HG03565 (cell line): ENCODE measurements around the gene F12.

ENCODE experiments used
- ATAC-seq: cut with Tn5 transposase; IDR thresholded peaks from one replicate; pipeline ENCODE4 v1.9.1; 2021; ENCODE audit warnings: mild to moderate bottlenecking, moderate library complexity; ENCODE audit not compliant: unreplicated experiment

The F12 gene

DNA sequence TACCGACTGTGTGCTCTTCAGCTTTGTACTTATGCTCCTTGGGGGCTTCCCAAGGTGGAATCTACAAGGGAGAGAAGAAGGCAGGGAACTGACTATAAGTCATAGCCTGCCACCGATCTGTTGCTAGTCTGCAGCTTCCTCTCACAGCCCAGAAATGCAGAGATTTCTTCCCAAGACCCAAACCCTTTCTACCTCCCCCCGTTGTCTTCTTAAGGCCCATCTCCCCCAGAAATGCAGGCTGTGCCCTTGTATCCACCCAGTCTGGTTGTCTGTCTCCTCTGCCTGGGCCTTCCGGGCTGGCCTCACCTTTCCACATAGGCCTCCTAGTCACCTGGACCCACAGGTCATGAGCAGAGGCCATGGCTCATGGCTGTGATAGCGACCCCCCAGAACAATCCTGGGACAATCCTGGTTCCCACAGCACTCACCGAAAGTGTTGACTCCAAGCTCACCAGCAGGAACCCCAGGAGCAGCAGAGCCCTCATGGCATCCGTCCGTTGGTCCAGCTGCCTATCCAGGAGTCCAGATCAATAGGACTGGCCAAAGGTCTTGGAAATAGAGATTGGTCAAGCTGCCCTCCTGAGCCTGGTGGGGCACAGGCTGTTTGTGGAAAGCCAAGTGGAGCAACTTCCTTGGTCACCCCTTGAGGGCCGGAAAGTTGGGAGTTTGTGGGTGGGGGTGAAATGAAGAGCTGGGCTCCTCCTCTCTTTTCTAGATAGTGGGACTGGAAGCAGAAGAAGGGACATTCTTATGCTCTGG lies at the start of gene F12:
Gene F12, minus strand, starts transcription at position 522 of the 759 bp plus-strand sequence. Its CDS starts 37 bp downstream, at position 485.
- no peak for ATAC-seq

DNA sequence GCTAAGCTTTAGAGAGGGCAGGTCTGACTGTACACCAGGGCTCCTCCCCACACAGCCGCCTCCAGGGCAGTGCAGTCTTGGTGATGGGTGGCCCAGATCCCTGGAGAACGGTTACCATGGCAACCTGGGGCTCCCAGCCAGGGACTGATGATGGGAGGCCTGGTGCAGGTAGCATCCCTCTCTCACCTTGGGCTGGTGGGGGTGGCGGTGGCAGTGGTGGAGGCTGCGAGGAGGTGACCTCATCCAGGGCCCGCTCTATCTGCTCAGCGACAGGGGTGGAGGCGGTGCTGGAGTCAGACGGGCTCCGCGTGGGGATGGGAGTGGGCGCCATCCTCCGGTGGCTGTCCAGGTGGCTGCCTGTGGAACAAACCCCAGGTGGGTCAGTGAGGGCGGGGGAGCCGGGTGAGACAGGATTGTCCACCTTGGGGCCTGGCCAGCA lies 49.6 kb upstream of the F12 start:
- no peak for ATAC-seq

DNA sequence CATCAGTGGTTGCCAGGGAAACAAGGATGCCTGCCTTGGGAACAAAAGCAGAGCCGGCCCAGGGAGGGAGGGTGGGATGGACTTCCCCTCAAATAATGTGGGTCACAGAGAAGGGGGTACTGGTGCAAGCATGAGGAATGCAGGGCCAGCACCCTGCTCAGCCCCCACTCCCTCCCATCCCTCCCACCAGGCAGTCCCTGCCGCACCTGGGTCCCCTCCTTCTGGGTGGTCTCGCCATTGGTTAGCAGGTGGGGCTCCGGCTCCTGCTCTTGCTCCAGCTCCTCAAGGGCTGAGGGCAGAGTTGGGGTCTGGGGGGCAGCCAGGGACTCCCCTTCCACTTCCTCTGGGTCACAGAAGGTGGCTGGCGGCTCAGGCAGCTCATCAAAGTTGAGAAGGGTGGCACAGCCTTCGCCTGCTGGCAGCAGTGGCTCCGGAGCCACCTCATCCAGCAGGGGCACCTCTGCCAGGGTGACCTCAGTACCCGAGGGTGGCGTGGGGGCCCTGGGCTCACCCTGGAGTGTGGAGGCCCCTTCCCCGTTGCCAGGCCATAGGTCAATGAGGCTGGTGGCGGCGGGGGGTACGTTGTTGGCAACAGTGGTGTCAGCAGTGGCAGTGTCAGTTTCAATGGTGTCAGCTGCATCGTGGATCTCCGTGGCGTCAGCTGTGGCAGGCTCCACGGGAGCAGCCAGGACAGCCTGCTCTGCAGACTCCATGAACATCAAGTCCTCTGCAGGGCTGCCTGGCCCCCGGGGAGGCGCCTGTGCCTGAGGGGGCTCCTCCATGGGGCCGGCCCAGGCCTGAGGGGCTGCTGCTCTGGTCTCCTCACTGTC lies 48.7 kb upstream of the F12 start:
- ATAC-seq, result no peak

DNA sequence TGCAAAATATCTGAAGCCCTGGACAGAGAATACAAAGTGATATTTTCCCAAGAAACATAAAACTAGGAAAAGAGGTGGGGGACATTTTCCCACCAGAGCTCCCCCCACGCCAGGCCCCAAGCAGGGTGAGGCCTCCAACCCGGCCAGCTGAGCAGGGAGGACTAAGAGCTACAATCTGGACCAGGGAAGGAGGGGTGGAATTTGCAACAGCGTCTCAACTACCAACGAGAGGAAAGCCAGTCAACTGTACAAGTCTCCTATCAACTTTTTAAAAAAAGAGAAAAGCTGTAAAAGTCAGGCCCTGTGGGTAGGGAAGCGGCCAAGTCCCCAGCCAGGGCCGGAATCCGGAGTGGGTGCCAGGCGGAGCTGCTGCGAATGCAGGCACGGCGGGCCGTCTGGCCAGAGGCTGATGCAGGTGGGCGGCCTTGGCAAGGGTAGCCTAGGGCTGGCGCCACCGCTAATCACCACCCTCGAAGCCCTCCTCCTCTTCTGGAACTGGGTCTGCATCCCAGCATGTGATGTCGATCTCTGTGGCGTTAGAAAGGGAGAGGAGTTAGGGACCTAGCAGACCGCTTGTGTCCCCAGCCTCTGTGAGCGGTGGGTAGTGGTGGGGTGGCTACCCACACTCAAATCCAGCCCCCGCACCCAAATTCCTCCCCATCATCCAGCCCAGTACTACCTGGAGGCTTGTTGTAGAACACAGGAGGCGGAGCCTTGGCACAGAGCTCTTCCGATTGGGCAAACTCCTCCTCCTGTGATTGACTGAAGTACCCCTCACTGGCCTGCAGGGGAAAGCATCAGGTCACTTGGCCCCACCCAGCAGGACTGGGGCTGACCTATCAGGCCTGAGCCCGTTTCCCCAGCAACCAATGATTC lies 47.9 kb upstream of the F12 start:
- peak; percentile 32 for ATAC-seq

DNA sequence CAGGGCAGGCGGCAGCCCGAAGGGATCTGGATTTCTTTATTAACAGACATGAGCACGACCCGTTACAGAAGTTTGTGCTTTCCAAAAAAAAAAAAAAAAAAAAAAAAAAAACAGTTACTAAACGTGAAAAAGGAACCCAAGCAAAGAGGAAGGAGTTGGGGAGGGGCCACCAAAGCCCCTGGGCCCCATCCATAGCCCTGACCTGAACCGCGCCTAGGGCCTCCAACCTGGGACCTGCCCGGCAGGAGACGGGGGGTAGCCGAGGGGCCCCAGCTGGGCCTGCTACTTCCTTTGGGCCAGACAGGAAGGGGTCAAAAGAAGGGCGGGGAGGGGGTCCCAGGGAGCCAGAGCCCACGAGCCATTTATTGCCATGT lies 47.2 kb upstream of the F12 start:
- no peak for ATAC-seq

DNA sequence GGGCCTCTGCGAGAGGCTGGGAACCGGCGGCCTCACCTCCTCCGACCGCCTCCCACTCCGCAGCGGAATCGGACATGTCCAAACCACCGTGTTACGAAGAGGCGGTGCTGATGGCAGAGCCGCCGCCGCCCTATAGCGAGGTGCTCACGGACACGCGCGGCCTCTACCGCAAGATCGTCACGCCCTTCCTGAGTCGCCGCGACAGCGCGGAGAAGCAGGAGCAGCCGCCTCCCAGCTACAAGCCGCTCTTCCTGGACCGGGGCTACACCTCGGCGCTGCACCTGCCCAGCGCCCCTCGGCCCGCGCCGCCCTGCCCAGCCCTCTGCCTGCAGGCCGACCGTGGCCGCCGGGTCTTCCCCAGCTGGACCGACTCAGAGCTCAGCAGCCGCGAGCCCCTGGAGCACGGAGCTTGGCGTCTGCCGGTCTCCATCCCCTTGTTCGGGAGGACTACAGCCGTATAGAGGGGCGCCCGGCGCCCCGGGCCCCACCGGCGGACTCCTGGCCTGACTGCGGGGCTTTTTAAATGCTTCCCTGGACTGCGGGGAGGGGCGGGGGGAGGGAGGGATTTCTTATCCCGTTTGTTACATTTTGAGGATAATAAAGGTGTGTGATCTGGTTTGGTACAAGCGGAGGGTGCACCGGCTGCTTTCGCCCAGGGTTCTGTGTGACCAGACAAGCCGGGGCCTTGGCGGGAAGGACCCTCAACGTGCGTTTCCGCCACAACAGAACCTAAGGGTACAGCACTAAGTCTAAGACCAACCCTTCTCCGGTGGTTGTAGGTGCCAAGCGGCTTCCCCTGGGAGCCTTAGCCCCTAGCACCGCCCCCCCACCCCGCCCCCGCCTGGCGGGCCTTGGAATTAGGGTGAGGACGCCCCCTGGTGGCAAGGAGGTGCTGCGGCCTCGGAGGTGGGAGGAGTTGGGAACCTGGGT lies 46.6 kb upstream of the F12 start:
- peak; percentile 2 for ATAC-seq

DNA sequence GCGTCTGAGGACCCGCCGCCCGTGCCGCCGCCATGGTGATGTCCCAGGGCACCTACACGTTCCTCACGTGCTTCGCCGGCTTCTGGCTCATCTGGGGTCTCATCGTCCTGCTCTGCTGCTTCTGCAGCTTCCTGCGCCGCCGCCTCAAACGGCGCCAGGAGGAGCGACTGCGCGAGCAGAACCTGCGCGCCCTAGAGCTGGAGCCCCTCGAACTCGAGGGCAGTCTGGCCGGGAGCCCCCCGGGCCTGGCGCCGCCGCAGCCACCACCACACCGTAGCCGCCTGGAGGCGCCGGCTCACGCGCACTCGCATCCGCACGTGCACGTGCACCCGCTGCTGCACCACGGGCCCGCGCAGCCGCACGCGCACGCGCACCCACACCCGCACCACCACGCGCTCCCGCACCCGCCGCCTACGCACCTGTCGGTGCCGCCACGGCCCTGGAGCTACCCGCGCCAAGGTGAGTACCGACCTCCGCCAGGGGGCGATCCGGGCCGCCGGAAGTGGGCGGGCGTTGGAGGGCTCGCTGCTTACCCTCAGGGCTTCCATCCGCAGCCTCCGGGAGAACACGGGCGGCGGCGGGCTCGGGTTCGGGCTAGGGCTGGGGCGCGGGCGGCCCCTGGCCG lies 45.8 kb upstream of the F12 start:
- peak; percentile 37 for ATAC-seq

DNA sequence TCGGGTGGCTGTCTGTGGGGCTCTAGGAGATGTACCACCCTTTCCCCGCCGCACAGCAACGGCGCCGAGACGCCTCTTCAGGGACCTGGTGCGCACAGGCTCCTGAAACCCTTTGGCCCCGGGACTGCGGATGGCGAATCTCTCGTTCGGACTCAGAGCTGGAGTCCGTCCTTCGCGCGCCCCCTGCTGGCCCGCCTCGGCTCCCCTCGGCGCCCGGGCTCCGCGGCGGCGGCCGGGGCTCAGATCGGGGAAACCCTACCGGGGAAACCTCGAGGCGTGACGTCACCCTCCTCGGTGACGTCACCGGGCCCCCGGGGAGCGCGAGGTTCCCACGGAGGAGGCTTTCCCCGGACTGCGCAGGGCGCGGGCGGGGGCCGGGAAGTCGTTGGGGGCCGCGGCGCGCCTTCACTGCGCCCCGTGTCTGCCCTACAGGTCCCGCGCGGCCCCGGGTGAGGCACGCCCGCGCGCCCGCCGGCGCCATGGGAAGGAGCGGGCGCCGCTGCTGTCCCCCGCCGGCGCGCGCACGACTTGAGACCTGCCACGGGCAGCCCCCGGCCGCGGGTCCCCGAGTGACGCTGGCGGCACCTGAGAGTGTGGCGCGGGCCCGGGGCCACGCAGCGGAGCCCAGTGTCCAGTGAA lies 45.2 kb upstream of the F12 start:
- peak; percentile 40 for ATAC-seq

DNA sequence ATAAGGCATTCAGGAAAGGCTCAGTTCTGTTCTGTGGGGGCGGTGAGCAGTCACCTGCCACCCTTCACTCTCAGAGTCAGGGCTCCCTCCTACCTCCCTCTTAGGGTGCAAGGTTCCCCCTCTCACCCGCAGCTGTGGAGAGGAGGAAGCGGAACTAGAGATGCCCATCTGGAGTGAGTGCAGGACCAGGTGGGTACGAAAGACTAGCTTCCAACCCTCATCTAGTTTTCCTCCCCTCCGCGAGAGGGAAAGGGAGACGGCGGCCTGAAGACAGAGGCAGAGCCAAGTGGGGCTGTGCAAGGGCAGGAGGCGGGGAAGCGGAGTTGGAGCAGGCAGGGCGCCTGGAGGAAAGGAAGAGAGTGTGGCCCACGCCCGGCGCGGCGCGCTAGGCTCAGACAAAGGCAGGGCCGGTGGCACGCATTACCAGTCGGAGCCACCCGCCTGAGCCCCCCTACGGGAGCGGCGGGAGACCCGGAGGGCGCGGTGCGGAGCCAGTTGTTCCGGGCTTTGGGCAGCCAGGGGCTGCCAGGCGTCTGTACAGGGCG lies 44.6 kb upstream of the F12 start:
- no peak for ATAC-seq

DNA sequence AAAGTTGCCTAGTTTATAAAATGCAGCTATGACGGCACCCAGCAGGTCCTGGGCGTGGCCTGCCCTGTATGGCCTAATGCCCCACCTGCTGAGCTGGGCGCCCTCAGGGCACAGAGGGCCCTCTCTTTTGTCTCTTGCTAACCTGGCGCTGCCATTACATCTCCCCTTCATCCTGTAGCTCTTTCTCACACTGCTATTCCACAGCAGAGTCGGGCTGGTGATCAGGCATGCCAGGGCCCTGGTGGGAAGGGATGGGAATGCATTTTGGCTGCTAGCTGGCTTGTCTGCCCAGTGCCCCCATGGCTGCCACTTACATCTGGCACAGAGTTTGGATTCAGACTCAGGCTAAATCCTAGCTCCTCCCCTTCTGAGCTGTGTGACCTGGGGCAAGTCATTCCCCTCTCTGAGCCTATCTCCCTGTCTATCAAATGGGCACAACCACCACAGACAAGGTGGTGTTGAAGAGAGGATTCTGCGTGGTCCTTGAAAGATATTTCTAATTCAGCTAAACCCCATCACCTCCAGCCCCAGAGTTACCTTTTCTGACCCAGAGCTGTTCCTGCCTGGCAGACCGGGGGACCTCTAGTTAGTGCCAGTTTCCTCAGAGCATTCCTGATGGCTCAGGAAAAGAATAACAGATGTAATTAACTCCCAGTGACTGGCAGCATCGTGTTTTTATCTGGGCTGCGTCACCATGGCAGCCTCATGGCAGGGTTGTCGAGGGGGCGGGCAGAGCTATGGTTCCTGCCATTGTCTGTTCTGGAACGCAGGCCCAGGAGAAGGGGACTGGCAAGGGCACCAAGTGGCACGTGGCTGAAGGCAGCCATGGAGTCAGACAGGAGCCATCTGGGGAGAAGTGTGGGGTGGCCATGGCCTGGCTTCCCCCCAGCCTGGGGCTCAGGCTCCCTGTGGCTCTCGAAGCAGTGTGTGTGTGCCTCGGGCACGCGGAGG lies 43.6 kb upstream of the F12 start:
- no peak for ATAC-seq

DNA sequence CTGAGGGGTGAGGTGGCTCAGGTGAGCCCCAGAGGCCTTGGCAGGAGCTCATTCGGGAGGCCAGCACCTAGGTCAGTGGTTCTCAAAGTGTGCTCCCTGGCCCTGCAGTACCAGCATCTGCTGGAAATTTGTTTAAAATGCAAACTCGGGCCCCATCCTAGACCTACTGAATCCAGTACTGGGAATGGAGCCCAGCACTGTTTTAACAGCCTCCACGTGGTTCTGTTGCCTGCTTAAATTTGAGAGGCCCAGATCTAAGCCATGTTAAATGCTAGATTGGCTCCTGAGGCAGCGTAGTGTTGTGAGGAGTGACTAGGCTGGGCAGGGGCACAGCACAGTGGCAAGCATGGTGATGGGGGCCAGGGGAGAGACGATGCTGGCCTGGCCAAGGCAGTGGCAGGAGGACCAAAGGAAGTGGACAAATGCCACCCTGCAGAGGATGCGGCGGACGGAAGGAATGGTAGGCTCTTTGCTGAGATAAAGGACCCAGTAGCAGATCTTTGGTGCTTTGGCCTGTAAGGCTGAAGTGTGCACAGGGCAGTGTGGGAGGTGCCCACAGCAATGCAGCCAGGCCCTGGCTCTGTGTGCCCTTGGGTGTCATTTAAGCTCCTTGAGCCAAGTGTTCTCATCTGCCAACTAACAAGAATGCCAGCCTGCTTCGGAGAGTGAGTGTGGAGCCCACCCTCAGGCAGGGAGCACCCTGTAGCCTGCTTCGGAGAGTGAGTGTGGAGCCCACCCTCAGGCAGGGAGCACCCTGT lies 41.5 kb upstream of the F12 start:
- ATAC-seq, result no peak

DNA sequence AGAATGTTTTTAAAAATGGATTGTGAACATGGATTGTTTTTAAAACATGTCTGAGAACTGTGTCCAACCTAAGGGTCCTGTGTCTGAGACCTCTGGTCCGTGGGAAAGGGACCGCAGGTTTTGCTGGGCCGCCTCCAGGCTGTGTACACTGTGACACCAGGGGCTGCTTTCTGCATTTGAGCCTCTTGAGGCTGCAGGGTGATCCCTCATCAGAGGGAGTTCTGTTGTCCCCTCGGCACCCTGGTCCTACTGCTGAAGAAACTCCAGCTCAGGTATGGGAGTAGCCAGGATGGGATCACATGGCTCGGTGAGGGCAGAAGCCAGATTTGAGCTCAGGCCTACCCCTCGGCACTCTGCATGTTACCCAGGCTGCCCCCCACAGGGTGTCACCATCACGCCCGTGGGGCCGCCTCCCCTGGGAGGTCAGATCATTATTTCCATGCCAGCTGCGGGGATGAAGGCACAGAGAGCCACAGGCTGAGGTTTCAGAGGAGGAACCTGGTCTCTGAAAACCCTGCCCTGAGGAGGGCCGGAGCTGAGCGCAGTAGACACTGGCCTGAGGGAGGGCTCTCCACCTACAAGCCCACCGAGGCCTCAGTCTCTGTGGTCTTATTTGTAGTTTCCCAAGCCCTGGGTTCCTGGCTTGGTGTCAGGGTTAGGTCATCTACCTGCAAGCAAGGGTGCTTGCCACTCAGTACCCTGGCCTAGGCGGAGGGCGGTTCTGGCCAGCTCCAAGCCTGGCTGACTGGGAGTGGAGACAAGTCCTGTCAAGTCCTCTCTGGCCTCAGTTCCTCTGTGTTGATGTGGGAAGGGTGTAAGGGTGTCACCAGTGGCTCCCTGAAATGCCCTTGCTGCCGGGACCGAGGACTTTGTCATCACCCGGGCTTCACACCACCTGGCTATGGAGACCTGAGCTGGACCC lies 40.0 kb upstream of the F12 start:
- ATAC-seq, result no peak

DNA sequence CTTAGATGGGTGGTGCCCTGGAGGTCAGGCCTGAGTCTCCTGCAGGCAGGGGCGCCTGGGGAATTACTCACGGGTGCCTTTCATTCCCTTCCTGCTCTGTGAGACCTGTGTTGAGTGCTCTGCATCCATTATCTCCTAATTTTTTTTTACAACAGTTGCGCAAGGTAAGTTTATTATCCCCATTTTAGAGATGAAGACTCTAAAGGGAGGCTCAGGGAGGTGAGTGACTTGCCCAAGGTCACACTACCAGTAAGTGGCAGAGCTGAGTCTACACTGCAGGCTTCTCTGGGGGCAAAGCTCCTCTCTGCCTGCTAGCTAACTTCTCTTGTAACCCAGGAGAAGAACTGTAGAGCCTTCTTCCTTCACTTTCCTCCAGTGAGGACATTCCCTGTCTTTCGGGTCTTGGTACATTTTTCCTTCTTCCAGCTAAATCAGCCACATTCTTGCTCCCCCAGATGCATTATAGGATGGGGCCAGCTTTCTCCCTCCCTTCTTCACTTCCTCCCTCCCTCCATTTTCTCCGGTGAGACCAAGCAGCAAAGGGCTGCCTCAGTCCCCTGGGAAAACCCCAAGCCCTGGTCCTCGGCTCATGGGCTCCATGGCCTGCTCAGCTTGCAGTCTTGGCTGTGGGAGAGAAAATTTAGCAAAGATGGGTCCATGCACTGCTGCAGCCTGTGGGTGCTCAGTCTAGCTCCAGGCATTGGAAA lies 39.0 kb upstream of the F12 start:
- ATAC-seq, result no peak

DNA sequence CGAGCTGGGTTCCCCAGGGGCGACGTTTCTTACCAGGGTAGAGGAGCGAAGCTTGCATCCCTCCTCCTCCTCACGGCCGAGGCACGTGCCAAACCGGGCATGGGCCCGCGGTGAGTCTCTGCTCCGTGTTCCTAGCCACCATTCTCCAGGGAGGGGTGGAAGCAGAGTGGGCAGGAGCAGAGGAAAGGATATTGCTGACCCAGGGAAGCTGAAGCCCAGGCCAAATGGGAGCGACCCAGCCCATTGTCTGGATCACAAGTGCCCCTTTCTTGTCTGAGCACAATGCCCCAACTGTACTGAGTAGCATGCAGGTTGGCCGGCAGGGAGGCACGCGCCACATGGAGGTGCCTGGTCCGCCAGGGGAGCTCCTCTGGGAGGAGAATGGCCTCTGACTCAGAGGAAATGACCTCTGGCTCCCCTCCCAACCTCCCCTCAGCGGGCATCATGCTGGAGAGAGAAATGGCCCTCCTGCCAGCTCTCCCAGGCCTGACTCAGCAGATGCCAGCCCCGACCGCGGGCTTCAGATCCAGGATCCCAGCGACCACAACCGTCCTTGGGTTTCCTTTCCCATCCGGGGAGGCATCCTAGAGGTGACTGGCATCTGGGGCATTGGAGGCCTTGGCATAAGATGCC lies 38.4 kb upstream of the F12 start:
- ATAC-seq, result no peak

DNA sequence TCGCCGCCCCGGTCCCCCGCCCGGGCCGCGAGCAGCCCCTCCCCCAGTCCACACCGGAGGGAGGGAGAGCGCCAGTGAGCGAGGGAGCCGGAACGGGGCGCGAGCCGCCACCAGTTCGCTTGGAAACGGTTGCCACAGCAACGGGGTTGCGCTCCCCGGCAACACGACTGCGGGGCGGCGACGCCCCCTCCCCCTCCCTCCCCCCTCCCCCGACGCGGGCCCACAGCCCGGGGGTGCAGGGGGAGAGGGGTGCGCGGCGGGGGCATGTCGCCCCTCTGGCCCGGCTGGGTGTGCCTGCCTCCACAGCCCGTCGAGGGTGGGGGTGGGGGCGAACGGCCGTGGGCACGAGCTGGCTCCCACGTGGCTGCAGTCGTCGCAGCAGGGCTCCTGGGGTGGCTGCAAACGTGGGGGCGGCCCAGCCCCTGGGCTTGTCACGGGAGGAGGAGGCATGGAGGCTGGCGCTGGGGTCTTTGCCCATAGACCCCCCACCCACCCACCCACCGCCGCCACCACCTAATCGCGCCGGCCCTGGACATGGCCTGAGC lies 37.8 kb upstream of the F12 start:
- ATAC-seq, result peak; percentile 18
